PC-9 (cell line): ENCODE data around the gene KLK12.

Experiments used
- CTCF ChIP-seq: fragments of 200-600 bp; sonication (generic); conservative IDR thresholded peaks from 2 replicates; pipeline ENCODE4 v1.6.1; 2017; ENCODE audit warnings: mixed run types, antibody characterized with exemption, mild to moderate bottlenecking, moderate library complexity
- EZH2 ChIP-seq: fragments of 200-600 bp; sonication (generic); IDR thresholded peaks from 2 replicates; pipeline ENCODE4 v1.8.0; 2017; ENCODE audit warnings: antibody characterized with exemption, low read depth

- no peak for TF ChIP-seq CTCF
- TF ChIP-seq EZH2 = no peak
Measured at GRCh38 chr19:51084505-51084904, 49.7 kb upstream of the KLK12 start.
